Activated CD8-positive, alpha-beta memory T cell treated with anti-CD3 and anti-CD28 coated beads, Interleukin-2, amount 10 ng/mL, durations not matched to agents 7 days and 5 days (primary cell): ENCODE measurements around the gene TFDP1. TPM values are rescaled to one million over a fixed set of nuclear protein-coding genes. Genes with fewer than 3 reads are reported as not detected.
A peak's percentile ranks its signal among the peaks of the same experiment; 100 is the strongest.

Experiments
- ATAC-seq: fragments of 150-1000 bp; cut with Tn5 transposase; one replicate; pipeline ENCODE4 v1.10.0; 2021; ENCODE audit warnings: moderate library complexity
- CTCF ChIA-PET: fragments of 350-600 bp; sonication (Branson Sonifier 250); formaldehyde crosslinking; loops from one replicate; lab custom pipeline; 2021; ENCODE audit warnings: antibody characterized with exemption; lab: Charles Lee
- DNase-seq: peaks from one replicate; pipeline ENCODE4 v3.0.0-alpha.2; 2020
- H3K27ac Mint-ChIP-seq: one replicate; pipeline ENCODE4 v1.8.0; 2021; ENCODE audit warnings: mild to moderate bottlenecking, mixed read lengths
- H3K27me3 Mint-ChIP-seq: one replicate; pipeline ENCODE4 v1.8.0; 2021; ENCODE audit warnings: mixed read lengths
- H3K36me3 Mint-ChIP-seq: one replicate; pipeline ENCODE4 v1.8.0; 2021; ENCODE audit warnings: mild to moderate bottlenecking, mixed read lengths
- H3K4me1 Mint-ChIP-seq: one replicate; pipeline ENCODE4 v1.8.0; 2021; ENCODE audit warnings: mixed read lengths
- H3K4me3 Mint-ChIP-seq: one replicate; pipeline ENCODE4 v1.8.0; 2021; ENCODE audit warnings: mild to moderate bottlenecking, moderate library complexity, mixed read lengths
- H3K9me3 Mint-ChIP-seq: one replicate; pipeline ENCODE4 v1.8.0; 2022; ENCODE audit warnings: low read depth, mixed read lengths
- total RNA-seq, 2 experiments: library from RNA; stranded (reverse); gene quantifications; one replicate each; pipeline ENCODE4 v1.2.3, GENCODE V29; 2021

Gene TFDP1
- total RNA-seq, 2 experiments from 2014 or later, result 168 to 175 TPM

DNA sequence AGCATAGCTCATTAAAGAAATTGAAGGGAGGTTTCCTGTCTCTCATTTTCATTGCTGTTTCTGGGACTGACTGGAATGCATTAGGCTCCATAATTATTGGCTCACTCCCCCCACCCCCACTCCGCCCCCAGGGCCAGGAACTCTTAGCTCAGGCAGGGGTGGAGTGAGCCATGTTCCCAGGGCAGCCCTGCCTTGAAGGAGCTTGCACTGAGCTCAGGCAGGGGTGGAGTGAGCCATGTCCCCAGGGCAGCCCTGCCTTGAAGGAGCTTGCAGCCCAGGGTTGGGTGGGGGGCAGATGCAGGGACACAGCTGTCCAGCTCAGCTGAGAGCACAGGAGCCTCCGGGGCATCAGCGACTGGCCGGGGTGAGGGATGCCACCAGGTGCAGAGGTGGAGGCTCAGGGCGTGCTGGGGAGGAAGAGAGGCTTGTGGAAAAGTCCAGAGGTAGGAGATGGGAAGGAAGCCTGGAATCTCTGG, 39.1 kb upstream of the TFDP1 start:
- Mint-ChIP-seq H3K4me1 (no peaks in the 10 kb centered on the region), H3K9me3 (peaks cover 5% of the 10 kb centered on the region), H3K4me3 (no peak overlapping the region), H3K27ac (no peak overlapping the region), H3K36me3 (peaks cover 13% of the 10 kb centered on the region), H3K27me3 (no peaks in the 10 kb centered on the region)
- CTCF ChIA-PET, result interaction anchor here (1.4 kb wide), 1 partner anchor 17 kb away, joined by 3 read pairs; no protein-coding TSS in a partner anchor
- no peak for DNase-seq
- no peak for ATAC-seq

- CTCF ChIA-PET, result interaction anchor here (1.4 kb wide), 1 partner anchor 17 kb away, joined by 3 read pairs; no protein-coding TSS in a partner anchor
- DNase-seq (no peak), ATAC-seq (peak; percentile 20)
Measured at GRCh38 chr13:113545931-113546516, 38.5 kb upstream of the TFDP1 start.

GRCh38 chr13:113546571-113547237, 37.8 kb upstream of the TFDP1 start:
- Mint-ChIP-seq H3K36me3 (peaks cover 3% of the 10 kb centered on the region), H3K27ac (no peak overlapping the region), H3K4me1 (no peaks in the 10 kb centered on the region), H3K4me3 (no peak overlapping the region), H3K27me3 (no peaks in the 10 kb centered on the region), H3K9me3 (no peaks in the 10 kb centered on the region)
- no peak for ATAC-seq
- CTCF ChIA-PET, result no interaction called here
- no peak for DNase-seq

More at GRCh38 chr13:113545931-113546516, 38.5 kb upstream of the TFDP1 start:
- H3K9me3 Mint-ChIP-seq, result peaks cover 4% of the 10 kb centered on the region
- H3K4me1 Mint-ChIP-seq, result no peaks in the 10 kb centered on the region
- H3K4me3 Mint-ChIP-seq, result no peak overlapping the region
- H3K27me3 Mint-ChIP-seq, result no peaks in the 10 kb centered on the region
- H3K27ac Mint-ChIP-seq, result no peak overlapping the region
- H3K36me3 Mint-ChIP-seq, result peaks cover 8% of the 10 kb centered on the region

DNA sequence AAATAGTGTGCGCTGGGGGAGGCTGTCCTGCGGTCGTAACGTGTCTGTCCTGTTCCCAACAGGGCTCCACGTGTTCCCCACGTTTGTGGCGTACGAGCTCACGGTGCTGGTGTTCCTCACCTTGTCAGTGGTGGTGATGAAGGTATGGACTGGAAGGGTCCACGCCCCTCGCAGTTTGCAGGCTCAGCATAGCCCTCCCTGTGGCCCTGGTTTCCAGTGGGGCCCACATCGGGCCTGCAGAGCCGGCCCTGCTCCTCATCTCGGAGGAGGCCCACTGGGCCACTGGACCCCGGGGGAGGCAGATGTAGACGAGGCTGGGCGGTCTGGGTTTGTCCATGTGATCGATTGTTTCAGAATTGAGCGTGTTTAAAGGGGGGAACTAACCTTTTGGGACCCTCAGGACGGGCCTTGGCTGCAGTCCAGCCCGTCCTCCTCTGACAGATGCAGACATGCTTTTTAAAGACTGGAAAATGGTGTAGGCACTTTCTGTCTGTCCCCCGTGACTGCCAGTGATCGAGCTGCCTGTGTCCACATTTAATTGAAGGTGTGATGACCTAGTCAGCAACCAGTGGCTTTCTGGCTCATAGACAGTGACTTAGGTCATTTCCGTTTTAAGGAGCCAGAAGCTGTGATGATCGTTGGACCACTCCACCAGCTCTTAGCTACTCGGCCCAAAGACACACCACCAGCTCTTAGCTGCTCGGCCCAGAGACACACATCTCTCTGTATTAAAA, 37.1 kb upstream of the TFDP1 start:
- Mint-ChIP-seq H3K4me3 (no peak overlapping the region), H3K27ac (no peak overlapping the region), H3K9me3 (no peaks in the 10 kb centered on the region), H3K27me3 (no peaks in the 10 kb centered on the region), H3K36me3 (peaks cover 2% of the 10 kb centered on the region), H3K4me1 (no peaks in the 10 kb centered on the region)
- CTCF ChIA-PET, result no interaction called here
- DNase-seq (peak; percentile 9), ATAC-seq (no peak)

DNA sequence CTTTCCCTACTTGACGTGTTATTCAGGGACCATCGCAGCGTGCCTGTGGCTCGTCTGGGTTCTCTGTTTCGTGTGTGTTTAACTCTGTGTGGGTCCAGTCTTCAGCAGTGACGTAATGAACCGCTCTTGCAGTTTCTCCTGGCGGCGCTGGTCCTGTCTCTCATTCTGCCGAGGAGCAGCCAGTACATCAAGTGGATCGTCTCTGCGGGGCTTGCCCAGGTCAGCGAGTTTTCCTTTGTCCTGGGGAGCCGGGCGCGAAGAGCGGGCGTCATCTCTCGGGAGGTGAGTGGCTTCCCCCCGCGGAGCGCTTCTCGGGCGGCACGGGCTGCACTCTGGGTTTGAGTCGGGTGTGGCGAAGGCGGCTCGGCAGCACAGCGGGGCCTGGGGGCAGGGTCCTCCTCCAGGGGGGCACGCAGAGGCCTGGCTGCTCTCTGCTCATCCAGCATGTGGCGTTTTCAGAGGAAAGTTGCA, 36.3 kb upstream of the TFDP1 start:
- H3K27ac Mint-ChIP-seq, result no peak overlapping the region
- no peak for DNase-seq
- CTCF ChIA-PET, result interaction anchor here (2.4 kb wide), 1 partner anchor 14 kb away, joined by 7 read pairs; no protein-coding TSS in a partner anchor
- H3K4me1 Mint-ChIP-seq, result no peaks in the 10 kb centered on the region
- no peak overlapping the region for H3K4me3 Mint-ChIP-seq
- no peaks in the 10 kb centered on the region for H3K27me3 Mint-ChIP-seq
- ATAC-seq, result no peak
- H3K9me3 Mint-ChIP-seq, result no peaks in the 10 kb centered on the region
- peaks cover 2% of the 10 kb centered on the region for H3K36me3 Mint-ChIP-seq

- H3K9me3 Mint-ChIP-seq, result no peaks in the 10 kb centered on the region
- ATAC-seq (no peak), DNase-seq (no peak)
- H3K36me3 Mint-ChIP-seq, result no peaks in the 10 kb centered on the region
- CTCF ChIA-PET, result interaction anchor here (1.1 to 2.4 kb wide), 2 partner anchors 12 to 14 kb away, joined by 3 to 7 read pairs; no protein-coding TSS in a partner anchor
- H3K27me3 Mint-ChIP-seq, result no peaks in the 10 kb centered on the region
- H3K27ac Mint-ChIP-seq, result no peak overlapping the region
- H3K4me1 Mint-ChIP-seq, result no peaks in the 10 kb centered on the region
- no peak overlapping the region for H3K4me3 Mint-ChIP-seq
Measured at GRCh38 chr13:113548778-113549621, 35.6 kb upstream of the TFDP1 start.

- Mint-ChIP-seq H3K4me3 (no peak overlapping the region), H3K27ac (no peak overlapping the region), H3K36me3 (no peaks in the 10 kb centered on the region), H3K27me3 (no peaks in the 10 kb centered on the region), H3K9me3 (no peaks in the 10 kb centered on the region), H3K4me1 (no peaks in the 10 kb centered on the region)
- DNase-seq (no peak), ATAC-seq (no peak)
- CTCF ChIA-PET, result interaction anchor here (2.4 kb wide), 1 partner anchor 12 kb away, joined by 7 read pairs; no protein-coding TSS in a partner anchor
Measured at GRCh38 chr13:113550453-113550852, 34.1 kb upstream of the TFDP1 start.

DNA sequence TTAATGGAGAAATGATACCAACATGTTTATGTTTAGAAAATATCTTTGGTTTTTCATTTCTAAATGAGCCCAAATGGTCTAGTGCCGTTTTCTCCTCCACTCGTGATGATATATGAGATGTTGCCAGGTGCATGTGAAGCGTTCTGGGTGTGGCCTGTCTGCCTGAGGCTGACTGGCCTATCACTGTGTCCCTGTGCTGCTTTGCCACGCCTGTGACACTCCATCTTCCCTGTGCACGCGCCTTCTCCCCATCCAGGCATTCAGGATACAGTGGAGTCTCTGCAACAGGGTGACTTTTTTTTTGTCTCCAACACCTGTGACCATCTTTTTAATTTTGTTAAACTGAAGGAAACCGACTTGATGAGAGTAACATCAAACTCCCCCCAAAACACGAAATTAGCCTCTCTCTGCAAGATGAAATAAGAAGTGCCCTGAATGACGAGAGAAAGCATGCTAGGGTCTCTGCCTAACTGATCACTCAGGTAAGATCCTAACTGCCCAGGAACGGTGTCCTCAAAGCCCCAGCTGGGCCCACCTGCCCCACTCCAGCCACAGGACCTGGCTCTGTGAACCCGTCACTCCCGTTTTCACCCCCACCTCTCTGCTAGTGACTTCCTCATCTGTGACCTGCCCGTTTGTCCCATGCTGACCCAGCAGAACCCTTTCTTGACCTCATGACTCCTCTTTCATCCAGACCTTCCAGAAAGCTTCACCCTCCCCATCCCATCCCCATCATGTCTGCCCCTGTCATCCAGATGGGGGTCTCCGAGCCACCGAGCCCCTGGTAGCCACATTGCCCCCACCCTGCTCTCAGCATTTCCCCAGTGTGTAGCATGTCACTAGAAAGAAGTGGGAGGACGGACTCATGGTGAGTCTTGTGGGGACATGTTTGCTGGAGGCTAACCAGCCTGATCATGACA, 33.2 kb upstream of the TFDP1 start:
- CTCF ChIA-PET, result interaction anchor here (1.0 kb wide), 1 partner anchor 10 kb away, joined by 3 read pairs; no protein-coding TSS in a partner anchor
- Mint-ChIP-seq H3K27ac (no peak overlapping the region), H3K27me3 (no peaks in the 10 kb centered on the region), H3K36me3 (no peaks in the 10 kb centered on the region), H3K4me1 (no peaks in the 10 kb centered on the region), H3K4me3 (no peak overlapping the region), H3K9me3 (no peaks in the 10 kb centered on the region)
- DNase-seq (peak; percentile 19), ATAC-seq (no peak)

DNA sequence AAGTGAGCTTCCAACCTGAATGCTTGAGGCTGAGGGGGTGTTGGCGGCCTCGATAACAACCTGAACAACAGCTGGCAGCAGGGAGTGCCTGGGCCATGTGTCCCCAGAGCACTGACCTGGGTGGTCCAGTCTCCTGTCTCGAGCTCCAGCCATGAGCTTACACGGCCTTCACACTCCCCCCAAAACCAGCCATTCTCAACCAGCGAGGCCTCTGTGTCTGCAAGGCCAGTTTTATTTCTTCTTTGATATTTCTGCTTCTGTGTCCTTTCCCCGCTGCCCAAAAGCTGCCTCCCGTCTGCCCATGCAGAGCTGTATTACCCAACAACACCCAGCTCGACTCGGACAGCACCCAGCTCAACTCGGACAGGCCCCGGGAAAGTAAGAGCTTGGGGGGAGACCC, 32.5 kb upstream of the TFDP1 start:
- H3K27ac Mint-ChIP-seq, result no peak overlapping the region
- no peaks in the 10 kb centered on the region for H3K27me3 Mint-ChIP-seq
- H3K4me3 Mint-ChIP-seq, result no peak overlapping the region
- no peaks in the 10 kb centered on the region for H3K4me1 Mint-ChIP-seq
- DNase-seq, result peak; percentile 36
- no peaks in the 10 kb centered on the region for H3K9me3 Mint-ChIP-seq
- no peak for ATAC-seq
- no peaks in the 10 kb centered on the region for H3K36me3 Mint-ChIP-seq
- CTCF ChIA-PET, result interaction anchor here (1.0 kb wide), 1 partner anchor 10 kb away, joined by 3 read pairs; no protein-coding TSS in a partner anchor

DNA sequence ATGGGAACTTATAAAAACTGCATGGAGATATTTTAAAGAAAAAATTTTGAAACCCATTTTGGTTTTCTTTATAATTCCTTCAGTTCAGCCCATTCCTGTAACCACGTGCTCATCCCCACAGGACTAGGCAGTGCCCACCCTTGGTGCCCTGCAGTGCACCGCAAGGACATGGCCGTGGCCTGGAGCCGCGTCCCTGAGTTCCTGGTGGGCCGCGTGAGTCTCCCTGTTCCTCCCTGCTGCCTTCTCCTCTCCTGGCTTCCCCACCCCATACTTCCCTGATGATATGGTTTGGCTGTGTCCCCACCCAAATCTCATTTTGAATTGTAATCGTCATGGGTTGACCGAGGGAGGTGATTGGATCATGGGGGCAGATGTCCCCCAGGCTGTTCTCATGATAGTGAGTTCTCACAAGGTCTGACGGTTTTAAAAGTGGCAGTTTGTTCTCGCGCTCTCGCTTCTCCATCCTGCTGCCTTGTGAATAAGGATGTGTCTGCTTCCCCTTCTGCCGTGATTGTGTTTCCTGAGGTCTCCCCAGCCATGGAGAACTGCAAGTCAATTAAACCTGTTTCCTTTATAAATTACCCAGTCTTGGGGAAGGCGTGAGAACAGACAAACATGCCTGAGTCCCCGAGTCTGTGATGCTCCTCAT, 31.6 kb upstream of the TFDP1 start:
- ATAC-seq, result no peak
- Mint-ChIP-seq H3K27ac (peak overlapping the region; percentile 18), H3K4me3 (no peak overlapping the region), H3K9me3 (no peaks in the 10 kb centered on the region), H3K27me3 (no peaks in the 10 kb centered on the region), H3K36me3 (no peaks in the 10 kb centered on the region), H3K4me1 (no peaks in the 10 kb centered on the region)
- DNase-seq, result peak; percentile 29
- CTCF ChIA-PET, result interaction anchor here (1.0 kb wide), 1 partner anchor 9 kb away, joined by 3 read pairs; no protein-coding TSS in a partner anchor

GRCh38 chr13:113553511-113554332, 30.8 kb upstream of the TFDP1 start:
- DNase-seq, result peak; percentile 32
- ATAC-seq, result no peak
- CTCF ChIA-PET, result no interaction called here

More at GRCh38 chr13:113553511-113554332, 30.8 kb upstream of the TFDP1 start:
- H3K9me3 Mint-ChIP-seq, result no peaks in the 10 kb centered on the region
- no peak overlapping the region for H3K27ac Mint-ChIP-seq
- no peaks in the 10 kb centered on the region for H3K36me3 Mint-ChIP-seq
- no peaks in the 10 kb centered on the region for H3K4me1 Mint-ChIP-seq
- no peaks in the 10 kb centered on the region for H3K27me3 Mint-ChIP-seq
- no peak overlapping the region for H3K4me3 Mint-ChIP-seq
